Memory B cell (primary cell): ENCODE measurements around the gene CAMK2A.

ENCODE experiments used
- ATAC-seq: fragments of 150-1000 bp; cut with Tn5 transposase; 2 replicates; pipeline ENCODE4 v1.10.0; 2021; ENCODE audit warnings: low read depth, mild to moderate bottlenecking, moderate library complexity
- DNase-seq, 2 donors: peaks; one replicate each; pipeline ENCODE4 v3.0.0; 2022; ENCODE audit warnings: low spot score in 2 of 2
- H3K27ac Mint-ChIP-seq: one replicate; pipeline ENCODE4 v1.8.0; 2022; ENCODE audit warnings: mild to moderate bottlenecking, moderate library complexity, mixed read lengths
- H3K27me3 Mint-ChIP-seq: one replicate; pipeline ENCODE4 v1.8.0; 2022; ENCODE audit warnings: mixed read lengths
- H3K36me3 Mint-ChIP-seq: one replicate; pipeline ENCODE4 v1.8.0; 2022; ENCODE audit warnings: mild to moderate bottlenecking, mixed read lengths
- H3K4me1 Mint-ChIP-seq: one replicate; pipeline ENCODE4 v1.8.0; 2022; ENCODE audit warnings: mixed read lengths
- H3K4me3 Mint-ChIP-seq: one replicate; pipeline ENCODE4 v1.8.0; 2022; ENCODE audit warnings: mild to moderate bottlenecking, moderate library complexity, mixed read lengths
- H3K9me3 Mint-ChIP-seq: one replicate; pipeline ENCODE4 v1.8.0; 2022; ENCODE audit warnings: mixed read lengths

Gene CAMK2A

GRCh38 chr5:150299571-150300327, 10.2 kb upstream of the CAMK2A start:
- H3K9me3 Mint-ChIP-seq = no peaks in the 10 kb centered on the region
- ATAC-seq (no peak), DNase-seq (no peak)
- peaks cover 10% of the 10 kb centered on the region for H3K27me3 Mint-ChIP-seq
- no peak overlapping the region for H3K27ac Mint-ChIP-seq
- H3K36me3 Mint-ChIP-seq = no peaks in the 10 kb centered on the region
- H3K4me3 Mint-ChIP-seq = no peak overlapping the region
- H3K4me1 Mint-ChIP-seq = no peaks in the 10 kb centered on the region

- Mint-ChIP-seq H3K27me3 (peaks cover 10% of the 10 kb centered on the region), H3K27ac (no peak overlapping the region), H3K36me3 (no peaks in the 10 kb centered on the region), H3K4me3 (no peak overlapping the region), H3K4me1 (no peaks in the 10 kb centered on the region), H3K9me3 (no peaks in the 10 kb centered on the region)
- DNase-seq = no peak
- no peak for ATAC-seq
Observed at GRCh38 chr5:150298701-150299451, 9.3 kb upstream of the CAMK2A start.

GRCh38 chr5:150297934-150298595, 8.5 kb upstream of the CAMK2A start:
- no peak overlapping the region for H3K27ac Mint-ChIP-seq
- H3K27me3 Mint-ChIP-seq = peaks cover 9% of the 10 kb centered on the region

GRCh38 chr5:150297236-150297890, 7.8 kb upstream of the CAMK2A start:
- peaks cover 9% of the 10 kb centered on the region for H3K27me3 Mint-ChIP-seq
- no peaks in the 10 kb centered on the region for H3K9me3 Mint-ChIP-seq
- H3K27ac Mint-ChIP-seq = no peak overlapping the region
- no peak overlapping the region for H3K4me3 Mint-ChIP-seq
- ATAC-seq (no peak), DNase-seq (no peak)
- H3K36me3 Mint-ChIP-seq = no peaks in the 10 kb centered on the region
- H3K4me1 Mint-ChIP-seq = no peaks in the 10 kb centered on the region

More at GRCh38 chr5:150297934-150298595, 8.5 kb upstream of the CAMK2A start:
- Mint-ChIP-seq H3K4me1 (no peaks in the 10 kb centered on the region), H3K4me3 (no peak overlapping the region), H3K9me3 (no peaks in the 10 kb centered on the region), H3K36me3 (no peaks in the 10 kb centered on the region)
- no peak for ATAC-seq
- no peak for DNase-seq

- H3K4me3 Mint-ChIP-seq = no peak overlapping the region
- peaks cover 6% of the 10 kb centered on the region for H3K27me3 Mint-ChIP-seq
- H3K4me1 Mint-ChIP-seq = no peaks in the 10 kb centered on the region
- H3K36me3 Mint-ChIP-seq = no peaks in the 10 kb centered on the region
- DNase-seq (no peak), ATAC-seq (no peak)
- no peak overlapping the region for H3K27ac Mint-ChIP-seq
- no peaks in the 10 kb centered on the region for H3K9me3 Mint-ChIP-seq
Observed at GRCh38 chr5:150296496-150296895, 6.9 kb upstream of the CAMK2A start.

- no peak overlapping the region for H3K27ac Mint-ChIP-seq
- H3K27me3 Mint-ChIP-seq = peaks cover 5% of the 10 kb centered on the region
- DNase-seq = no peak
- ATAC-seq = no peak
- no peaks in the 10 kb centered on the region for H3K4me1 Mint-ChIP-seq
- H3K36me3 Mint-ChIP-seq = no peaks in the 10 kb centered on the region
- no peaks in the 10 kb centered on the region for H3K9me3 Mint-ChIP-seq
- H3K4me3 Mint-ChIP-seq = no peak overlapping the region
Observed at GRCh38 chr5:150295741-150296486, 6.3 kb upstream of the CAMK2A start.

- Mint-ChIP-seq H3K27me3 (peaks cover 5% of the 10 kb centered on the region), H3K4me3 (no peak overlapping the region), H3K9me3 (no peaks in the 10 kb centered on the region), H3K4me1 (no peaks in the 10 kb centered on the region), H3K36me3 (no peaks in the 10 kb centered on the region), H3K27ac (no peak overlapping the region)
- ATAC-seq (no peak), DNase-seq (no peak)
Observed at GRCh38 chr5:150295172-150295634, 5.6 kb upstream of the CAMK2A start.

GRCh38 chr5:150294551-150295071, 5.0 kb upstream of the CAMK2A start:
- DNase-seq (no peak), ATAC-seq (no peak)
- Mint-ChIP-seq H3K27ac (no peak overlapping the region), H3K4me3 (no peak overlapping the region), H3K36me3 (no peaks in the 10 kb centered on the region), H3K9me3 (no peaks in the 10 kb centered on the region), H3K4me1 (no peaks in the 10 kb centered on the region), H3K27me3 (peaks cover 8% of the 10 kb centered on the region)

- Mint-ChIP-seq H3K4me3 (no peak overlapping the region), H3K27me3 (peaks cover 8% of the 10 kb centered on the region), H3K4me1 (no peaks in the 10 kb centered on the region), H3K36me3 (no peaks in the 10 kb centered on the region), H3K9me3 (no peaks in the 10 kb centered on the region), H3K27ac (no peak overlapping the region)
- no peak for ATAC-seq
- no peak for DNase-seq
Observed at GRCh38 chr5:150293091-150293941, 3.7 kb upstream of the CAMK2A start.

- Mint-ChIP-seq H3K27ac (no peak overlapping the region), H3K4me3 (no peak overlapping the region), H3K36me3 (no peaks in the 10 kb centered on the region), H3K9me3 (no peaks in the 10 kb centered on the region), H3K4me1 (no peaks in the 10 kb centered on the region), H3K27me3 (peaks cover 6% of the 10 kb centered on the region)
- DNase-seq (no peak), ATAC-seq (no peak)
Observed at GRCh38 chr5:150291388-150292385, 2.1 kb upstream of the CAMK2A start.

- ATAC-seq (no peak), DNase-seq (no peak)
- Mint-ChIP-seq H3K27me3 (peaks cover 8% of the 10 kb centered on the region), H3K4me3 (no peak overlapping the region), H3K36me3 (no peaks in the 10 kb centered on the region), H3K27ac (no peak overlapping the region), H3K4me1 (no peaks in the 10 kb centered on the region), H3K9me3 (no peaks in the 10 kb centered on the region)
Observed at GRCh38 chr5:150288791-150289190, 782 bp downstream of the CAMK2A start.

- Mint-ChIP-seq H3K27ac (no peak overlapping the region), H3K9me3 (no peaks in the 10 kb centered on the region), H3K36me3 (no peaks in the 10 kb centered on the region), H3K27me3 (peaks cover 8% of the 10 kb centered on the region), H3K4me3 (no peak overlapping the region), H3K4me1 (no peaks in the 10 kb centered on the region)
- ATAC-seq (no peak), DNase-seq (no peak)
Observed at GRCh38 chr5:150288361-150288760, 1.2 kb downstream of the CAMK2A start.
